CD4-positive, alpha-beta T cell (primary cell): ENCODE measurements around the gene STRADA. TPM values are rescaled to one million over a fixed set of nuclear protein-coding genes. Genes with fewer than 3 reads are reported as not detected.

Experiments used
- ATAC-seq: fragments of 200-7000 bp; cut with Tn5 transposase; one replicate; pipeline ENCODE4 v1.10.0; 2022; ENCODE audit warnings: mild to moderate bottlenecking; ENCODE audit not compliant: poor library complexity
- CTCF ChIA-PET: fragments of 350-600 bp; sonication (Branson Sonifier 250); formaldehyde crosslinking; loops from one replicate; lab custom pipeline; 2021; ENCODE audit warnings: antibody characterized with exemption, inconsistent platforms; lab: Charles Lee
- POLR2A ChIA-PET: fragments of 350-600 bp; sonication (Branson Sonifier 250); formaldehyde crosslinking; loops from one replicate; lab custom pipeline; 2021; ENCODE audit warnings: antibody characterized with exemption, inconsistent platforms; lab: Charles Lee
- DNase-seq, 14 experiments: peaks; one replicate each; pipeline ENCODE4 v3.0.0-alpha.2; 2013 to 2020; ENCODE audit warnings: mixed read lengths in 2 of 14
- H3K27ac ChIP-seq, 2 donors: one replicate each; pipeline versions ENCODE4 v1.5.1 to v1.7.0; 2013; ENCODE audit warnings: low read length in 2 of 2, low read depth in 1 of 2, mild to moderate bottlenecking in 1 of 2
- H3K27me3 ChIP-seq, 2 experiments: 1 replicate in 1 of 2; 2 replicates in 1 of 2; pipeline versions ENCODE4 v1.6.1 to v1.7.0; 2013; ENCODE audit warnings: low read length in 2 of 2, control low read depth in 1 of 2, mild to moderate bottlenecking in 1 of 2, moderate library complexity in 1 of 2; ENCODE audit not compliant: insufficient read depth in 2 of 2, control insufficient read depth in 1 of 2
- H3K36me3 ChIP-seq: one replicate; pipeline ENCODE4 v1.6.1; 2013; ENCODE audit warnings: low read length, control low read depth; ENCODE audit not compliant: insufficient read depth
- H3K4me1 ChIP-seq: one replicate; pipeline ENCODE4 v1.6.1; 2013; ENCODE audit warnings: low read length, control low read depth; ENCODE audit not compliant: insufficient read depth
- H3K4me3 ChIP-seq: one replicate; pipeline ENCODE4 v1.5.1; 2013; ENCODE audit warnings: mild to moderate bottlenecking, low read length, moderate library complexity
- H3K9me3 ChIP-seq, 2 experiments: 1 replicate in 1 of 2; 2 replicates in 1 of 2; pipeline versions ENCODE4 v1.6.1 to v1.7.0; 2013; ENCODE audit warnings: low read length in 2 of 2, mild to moderate bottlenecking in 2 of 2, control low read depth in 1 of 2, moderate library complexity in 1 of 2; ENCODE audit not compliant: control insufficient read depth in 1 of 2, insufficient read depth in 1 of 2
- H3K27ac Mint-ChIP-seq: one replicate; pipeline ENCODE4 v1.8.0; 2020; ENCODE audit warnings: mixed read lengths
- H3K27me3 Mint-ChIP-seq: one replicate; pipeline ENCODE4 v1.8.0; 2021; ENCODE audit warnings: mixed read lengths
- H3K36me3 Mint-ChIP-seq: one replicate; pipeline ENCODE4 v1.8.0; 2021; ENCODE audit warnings: low read depth, mixed read lengths
- H3K4me1 Mint-ChIP-seq: one replicate; pipeline ENCODE4 v1.8.0; 2021; ENCODE audit warnings: low read depth, mixed read lengths
- H3K4me3 Mint-ChIP-seq: one replicate; pipeline ENCODE4 v1.8.0; 2020; ENCODE audit warnings: mild to moderate bottlenecking, mixed read lengths
- H3K9me3 Mint-ChIP-seq: one replicate; pipeline ENCODE4 v1.8.0; 2020; ENCODE audit warnings: mixed read lengths
- intact Hi-C, 2 experiments: fragments of 100-400 bp; cut with DNase I in 1 of 2; cut with micrococcal nuclease in 1 of 2; formaldehyde crosslinking; loops; one replicate each; pipeline versions ENCODE4 v1.15.1 to v1.9.0; 2023 to 2025; cut with DNase I, micrococcal nuclease
- total RNA-seq, 174 experiments: library from RNA in 2 of 174; stranded (reverse) in 2 of 174; gene quantifications; one replicate each; pipeline ENCODE4 v1.2.3 and lab custom pipeline; 2021 to 2026
- TF ChIP-seq, protein P1 (sequence below): fragments of 200-600 bp; IDR thresholded peaks from one replicate; pipeline ENCODE4 v1.8.0; 2022; ENCODE audit warnings: antibody characterized with exemption, mild to moderate bottlenecking

Gene STRADA
- total RNA-seq, 2 experiments from 2014 or later, result 50.9 to 51.0 TPM

DNA sequence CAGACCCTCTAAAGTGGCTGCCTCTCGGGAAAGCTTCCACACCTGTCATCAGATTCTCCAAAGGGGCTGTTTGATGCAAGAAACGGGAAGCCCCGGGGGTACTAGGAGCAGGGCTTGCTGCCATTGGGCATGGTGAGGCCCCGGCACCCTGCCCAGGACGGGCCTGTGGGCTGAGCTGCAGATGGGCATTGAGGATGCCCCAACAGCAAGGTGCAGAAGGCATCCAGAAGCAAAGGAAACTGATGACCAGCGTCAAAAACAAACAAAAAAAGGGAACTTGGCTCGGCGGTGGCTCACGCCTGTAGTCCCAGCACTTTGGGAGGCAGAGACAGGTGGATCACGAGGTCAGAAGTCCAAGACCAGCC, 40.2 kb downstream of the STRADA start:
- ChIA-PET POLR2A (interaction anchor here (0.7 to 18.5 kb wide), 23 partner anchors 3 to 805 kb away, joined by 3 to 844 read pairs (median 7); partner anchors contain the start of genes CCDC47, CEP95, CYB561 and DCAF7), CTCF (interaction anchor here (0.9 to 10.9 kb wide), 2 partner anchors 10 to 80 kb away, joined by 5 to 169 read pairs; partner anchors contain the start of gene MAP3K3)
- intact Hi-C loops, result loop anchor here (2.0 to 5.0 kb wide), 2 partner anchors 71 to 806 kb away; partner anchors contain the start of genes CCDC47 (in 1 of the 2), CEP95 (in 1 of the 2) and DDX5 (in 1 of the 2)
- TF ChIP-seq, protein P1, sequence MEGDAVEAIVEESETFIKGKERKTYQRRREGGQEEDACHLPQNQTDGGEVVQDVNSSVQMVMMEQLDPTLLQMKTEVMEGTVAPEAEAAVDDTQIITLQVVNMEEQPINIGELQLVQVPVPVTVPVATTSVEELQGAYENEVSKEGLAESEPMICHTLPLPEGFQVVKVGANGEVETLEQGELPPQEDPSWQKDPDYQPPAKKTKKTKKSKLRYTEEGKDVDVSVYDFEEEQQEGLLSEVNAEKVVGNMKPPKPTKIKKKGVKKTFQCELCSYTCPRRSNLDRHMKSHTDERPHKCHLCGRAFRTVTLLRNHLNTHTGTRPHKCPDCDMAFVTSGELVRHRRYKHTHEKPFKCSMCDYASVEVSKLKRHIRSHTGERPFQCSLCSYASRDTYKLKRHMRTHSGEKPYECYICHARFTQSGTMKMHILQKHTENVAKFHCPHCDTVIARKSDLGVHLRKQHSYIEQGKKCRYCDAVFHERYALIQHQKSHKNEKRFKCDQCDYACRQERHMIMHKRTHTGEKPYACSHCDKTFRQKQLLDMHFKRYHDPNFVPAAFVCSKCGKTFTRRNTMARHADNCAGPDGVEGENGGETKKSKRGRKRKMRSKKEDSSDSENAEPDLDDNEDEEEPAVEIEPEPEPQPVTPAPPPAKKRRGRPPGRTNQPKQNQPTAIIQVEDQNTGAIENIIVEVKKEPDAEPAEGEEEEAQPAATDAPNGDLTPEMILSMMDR, result no peak
- Mint-ChIP-seq H3K27me3 (peaks cover 5% of the 10 kb centered on the region), H3K36me3 (peaks cover 69% of the 10 kb centered on the region), H3K4me3 (peak overlapping the region; percentile 97), H3K9me3 (no peaks in the 10 kb centered on the region), H3K27ac (peak overlapping the region; percentile 100), H3K4me1 (peaks cover 73% of the 10 kb centered on the region)
- DNase-seq (peak in 2 of 14 experiments; percentile 41 to 49), ATAC-seq (no peak)
- Histone ChIP-seq H3K36me3 (peaks cover 39% of the 10 kb centered on the region), H3K9me3 (no peaks in the 10 kb centered on the region), H3K4me1 (peaks cover 80% of the 10 kb centered on the region), H3K27ac (peak overlapping the region; percentile 83 to 89), H3K4me3 (peak overlapping the region; percentile 90), H3K27me3 (no peaks in the 10 kb centered on the region)

DNA sequence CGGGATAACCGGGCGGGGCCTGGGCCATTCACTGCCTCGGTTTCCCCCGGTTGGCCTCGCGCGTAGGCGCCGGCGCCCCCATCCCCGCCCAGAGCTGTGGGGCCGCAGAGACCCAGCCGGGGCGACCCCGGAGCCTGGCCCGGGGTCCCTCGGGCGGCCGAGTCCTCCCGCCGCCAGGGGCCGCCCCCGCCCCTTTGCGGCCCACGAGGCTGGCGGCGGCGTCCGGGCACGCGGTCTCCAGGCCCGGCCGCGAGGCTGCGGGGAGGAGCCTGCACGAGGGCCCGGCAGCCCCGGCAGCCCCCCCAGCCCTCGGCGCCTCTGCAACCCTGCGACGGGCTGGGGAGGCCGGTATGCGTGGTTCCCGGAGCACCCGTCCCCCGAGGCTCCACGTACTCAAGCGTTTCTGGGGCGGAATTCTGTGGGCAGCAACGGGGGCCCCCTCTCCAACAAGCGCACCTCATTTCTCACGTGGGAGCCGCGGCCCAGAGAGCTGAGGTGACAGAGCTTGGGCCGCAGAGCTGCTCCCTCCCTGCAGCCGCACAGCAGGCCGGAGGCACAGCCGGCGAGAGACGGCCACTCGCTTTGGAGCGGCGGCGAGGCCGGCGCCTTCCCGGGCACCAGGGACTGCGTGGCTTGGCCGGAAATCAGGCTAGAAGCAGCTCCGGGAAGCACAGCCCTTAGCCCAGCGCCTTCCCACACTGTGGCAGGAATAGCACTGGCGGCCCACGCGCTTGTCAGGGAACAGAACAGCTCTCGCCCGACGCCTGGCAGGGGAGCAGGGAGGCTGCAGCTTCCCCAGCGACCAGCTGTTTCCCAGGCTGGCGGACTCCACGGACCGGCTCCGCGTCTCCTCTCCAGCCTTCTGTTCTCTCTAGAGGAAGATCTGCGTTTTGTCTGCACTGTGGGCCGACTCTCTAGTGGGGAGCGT, 40.8 kb downstream of the STRADA start:
- peak; percentile 8 for ATAC-seq
- H3K9me3 Mint-ChIP-seq, result no peaks in the 10 kb centered on the region
- H3K4me1 Mint-ChIP-seq, result peaks cover 73% of the 10 kb centered on the region
- TF ChIP-seq, protein P1, result no peak
- peak overlapping the region; percentile 97 for H3K4me3 Mint-ChIP-seq
- peaks cover 75% of the 10 kb centered on the region for H3K36me3 Mint-ChIP-seq
- CTCF ChIA-PET, result interaction anchor here (0.9 to 10.9 kb wide), 2 partner anchors 11 to 79 kb away, joined by 5 to 169 read pairs; partner anchors contain the start of gene MAP3K3
- intact Hi-C loops, result loop anchor here (2.0 to 5.0 kb wide), 2 partner anchors 72 to 807 kb away; partner anchors contain the start of genes CCDC47 (in 1 of the 2), CEP95 (in 1 of the 2) and DDX5 (in 1 of the 2)
- DNase-seq, result peak in 12 of 14 experiments; percentile 37 to 84 (median 57)
- peak overlapping the region; percentile 90 for H3K4me3 ChIP-seq
- H3K27ac ChIP-seq, result peak overlapping the region; percentile 83 to 89
- POLR2A ChIA-PET, result interaction anchor here (0.7 to 18.5 kb wide), 25 partner anchors 3 to 805 kb away, joined by 3 to 844 read pairs (median 5); partner anchors contain the start of genes CCDC47, CEP95, CYB561 and DDX42
- H3K27ac Mint-ChIP-seq, result peak overlapping the region; percentile 100
- H3K27me3 Mint-ChIP-seq, result peaks cover 5% of the 10 kb centered on the region
- H3K27me3 ChIP-seq, result no peaks in the 10 kb centered on the region
- H3K36me3 ChIP-seq, result peaks cover 45% of the 10 kb centered on the region
- H3K4me1 ChIP-seq, result peaks cover 80% of the 10 kb centered on the region
- H3K9me3 ChIP-seq, result no peaks in the 10 kb centered on the region
